Measurements from ENCODE around the gene MCTP2.
"Not testable (repeated sequence)": the region's sequence is repeated elsewhere in the genome, so short reads cannot be mapped to it uniquely, and the experiment has no call there.

Gene MCTP2

DNA sequence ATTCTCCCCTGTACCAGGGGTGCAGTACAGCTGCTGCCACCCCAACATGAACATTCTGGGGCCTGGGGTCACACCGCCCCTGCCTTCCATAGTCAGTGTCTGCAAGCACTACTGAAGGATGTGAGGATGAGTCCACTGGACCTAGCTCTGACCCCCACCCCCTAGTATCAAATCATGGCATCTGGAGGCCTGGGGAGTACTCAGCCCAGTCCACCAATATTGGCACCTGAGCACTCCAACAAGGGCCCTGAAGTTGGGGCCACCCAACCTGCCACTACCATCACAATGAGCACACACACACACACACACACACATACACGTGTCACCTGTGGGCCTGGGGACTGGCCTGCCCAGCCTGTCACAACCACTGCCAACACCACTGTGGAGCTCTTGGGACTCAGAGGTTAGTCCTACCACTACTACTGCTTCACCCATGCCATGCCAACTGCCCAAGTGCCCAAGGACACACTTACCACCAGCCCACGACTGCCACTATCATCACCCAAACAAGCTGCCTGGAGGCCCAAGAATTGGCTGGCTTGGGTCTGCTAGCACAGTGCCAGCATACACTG is 253.9 kb downstream of the MCTP2 start:
- TF ChIP-seq POLR2A (IDR thresholded peaks at IDR 0.05; ENCODE audit: low read depth, low read length), result no peak
- TF ChIP-seq TAF1 (IDR thresholded peaks at IDR 0.05; ENCODE audit: borderline replicate concordance, low read depth, low read length), result no peak
- no peak for TF ChIP-seq POLR2AphosphoS5 (IDR thresholded peaks at IDR 0.05; ENCODE audit: low read depth, low read length)
- no peak for DNase-seq (ENCODE audit: insufficient read length)
- no peak for FAIRE-seq

DNA sequence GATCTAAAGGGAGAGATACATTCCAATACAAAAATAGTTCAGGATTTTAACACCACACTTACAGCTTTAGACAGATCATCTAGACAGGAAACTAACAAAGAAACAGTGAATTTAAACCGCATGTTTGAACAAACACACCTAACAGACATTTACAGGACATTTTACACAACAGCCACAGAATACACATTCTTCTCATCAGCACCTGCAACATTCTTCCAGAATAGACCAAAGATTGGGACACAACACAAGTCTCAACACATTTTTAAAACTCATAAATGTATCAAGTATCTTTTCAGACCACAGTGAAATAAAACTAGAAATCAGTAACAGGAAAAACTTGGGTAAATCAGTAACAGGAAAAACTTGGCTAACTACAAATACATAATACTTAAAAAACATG is 256.3 kb downstream of the MCTP2 start:
- no peak for FAIRE-seq
- TF ChIP-seq POLR2AphosphoS5 (IDR thresholded peaks at IDR 0.05; ENCODE audit: low read depth, low read length) (no peak), POLR2A (IDR thresholded peaks at IDR 0.05; ENCODE audit: low read depth, low read length) (no peak), TAF1 (IDR thresholded peaks at IDR 0.05; ENCODE audit: borderline replicate concordance, low read depth, low read length) (no peak)
- DNase-seq (ENCODE audit: insufficient read length), result no peak

DNA sequence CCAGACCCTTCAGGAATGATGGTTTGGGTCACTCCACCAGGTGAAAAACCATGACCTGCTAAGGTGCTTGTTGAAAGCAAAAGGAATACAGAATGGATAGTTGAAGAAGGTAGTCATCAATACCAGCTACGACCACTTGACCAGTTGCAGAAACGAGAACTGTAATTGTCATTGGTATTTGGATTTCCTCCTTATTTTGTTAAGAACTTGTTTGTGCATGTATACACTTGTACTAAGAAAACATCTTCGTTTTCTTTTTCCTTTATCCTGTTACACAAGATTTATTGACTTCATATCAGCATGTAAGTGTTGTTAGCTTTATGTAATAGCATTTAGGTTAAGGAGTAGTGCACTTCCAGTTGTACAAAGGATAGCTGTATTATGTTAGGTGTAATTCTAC is 261.8 kb downstream of the MCTP2 start:
- no peak for DNase-seq (ENCODE audit: insufficient read length)
- FAIRE-seq, result no peak
- no peak for TF ChIP-seq TAF1 (IDR thresholded peaks at IDR 0.05; ENCODE audit: borderline replicate concordance, low read depth, low read length)
- TF ChIP-seq POLR2AphosphoS5 (IDR thresholded peaks at IDR 0.05; ENCODE audit: low read depth, low read length), result no peak
- TF ChIP-seq POLR2A (IDR thresholded peaks at IDR 0.05; ENCODE audit: low read depth, low read length), result no peak

DNA sequence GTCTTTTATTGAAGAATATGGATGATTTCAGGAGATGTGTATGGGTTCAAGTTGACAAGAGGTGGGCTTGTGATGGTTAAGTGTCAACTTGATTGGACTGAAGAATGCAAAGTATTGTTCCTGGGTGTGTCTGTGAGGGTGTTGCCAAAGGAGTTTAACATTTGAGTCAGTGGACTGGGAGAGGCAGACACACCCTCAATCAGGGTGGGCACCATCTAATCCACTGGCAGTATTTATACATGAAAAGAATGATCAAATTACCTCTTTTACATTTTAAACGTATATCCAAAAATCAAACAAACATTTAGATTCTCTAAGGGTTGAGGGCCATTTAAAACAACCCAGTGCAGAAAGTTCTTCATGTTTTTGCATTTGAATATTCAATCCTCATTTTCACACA is 262.2 kb downstream of the MCTP2 start:
- not testable (repeated sequence) for DNase-seq (ENCODE audit: insufficient read length); FAIRE-seq

DNA sequence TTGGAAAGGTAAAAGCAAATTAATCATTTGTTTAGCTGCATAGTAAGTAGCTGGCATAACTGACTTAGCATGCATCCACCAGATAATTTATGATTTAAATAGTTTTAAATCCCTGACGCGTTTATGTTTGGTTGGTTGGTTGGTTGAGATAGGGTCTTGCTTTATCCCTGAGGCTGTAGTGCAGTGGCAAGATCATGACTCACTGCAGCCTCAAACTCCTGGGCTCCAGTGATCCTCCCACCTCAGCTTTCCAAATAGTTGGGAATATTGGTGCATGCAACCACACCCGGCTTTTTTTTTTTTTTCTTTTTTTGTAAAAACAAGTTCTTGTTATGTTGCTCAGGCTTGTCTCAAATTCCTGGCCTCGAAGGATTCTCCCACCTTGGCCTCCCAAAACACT is 263.4 kb downstream of the MCTP2 start:
- no peak for FAIRE-seq
- no peak for TF ChIP-seq TAF1 (IDR thresholded peaks at IDR 0.05; ENCODE audit: borderline replicate concordance, low read depth, low read length)
- TF ChIP-seq POLR2A (IDR thresholded peaks at IDR 0.05; ENCODE audit: low read depth, low read length), result no peak
- TF ChIP-seq POLR2AphosphoS5 (IDR thresholded peaks at IDR 0.05; ENCODE audit: low read depth, low read length), result no peak
- no peak for DNase-seq (ENCODE audit: insufficient read length)

DNA sequence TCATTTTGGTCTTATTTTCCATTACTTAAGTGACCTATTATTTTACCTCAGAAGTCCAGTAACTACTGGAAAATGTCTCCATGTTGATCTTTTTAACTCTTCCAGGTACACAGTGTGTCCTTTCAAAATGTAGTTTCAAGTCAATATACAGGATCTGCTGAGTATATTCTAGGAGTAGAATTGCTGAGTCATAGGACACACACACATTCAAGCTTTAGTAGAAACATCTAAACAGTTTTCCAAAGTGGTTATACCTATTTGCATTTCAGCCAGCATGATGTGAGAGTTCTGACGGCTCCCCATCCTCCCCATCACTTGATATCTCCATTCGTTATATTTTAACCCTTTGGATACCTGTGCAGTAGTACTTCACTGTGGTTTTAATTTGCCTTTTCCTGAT is 271.9 kb downstream of the MCTP2 start:
- FAIRE-seq, result no peak
- no peak for TF ChIP-seq POLR2A (IDR thresholded peaks at IDR 0.05; ENCODE audit: low read depth, low read length)
- TF ChIP-seq TAF1 (IDR thresholded peaks at IDR 0.05; ENCODE audit: borderline replicate concordance, low read depth, low read length), result no peak
- TF ChIP-seq POLR2AphosphoS5 (IDR thresholded peaks at IDR 0.05; ENCODE audit: low read depth, low read length), result no peak
- DNase-seq (ENCODE audit: insufficient read length), result no peak

DNA sequence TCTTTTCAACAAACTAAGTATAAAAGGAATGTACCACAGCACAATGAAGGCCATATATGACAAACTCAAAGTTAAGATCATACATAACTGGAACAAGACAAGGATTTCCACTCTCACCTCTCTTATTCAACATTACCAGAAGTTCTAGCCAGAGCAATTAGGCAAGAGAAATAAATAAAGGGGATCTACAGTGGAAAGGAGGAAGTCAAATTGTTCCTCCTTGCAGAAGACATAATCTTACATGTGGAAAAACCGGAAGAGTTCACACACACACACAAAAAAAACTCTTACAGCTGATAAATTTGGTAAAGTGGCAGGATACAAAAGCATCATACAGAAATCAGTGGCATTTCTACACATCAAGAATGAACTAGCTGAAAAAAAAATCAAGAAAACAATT is 277.9 kb downstream of the MCTP2 start:
- FAIRE-seq (no peak), DNase-seq (ENCODE audit: insufficient read length) (no peak)
- TF ChIP-seq POLR2AphosphoS5 (IDR thresholded peaks at IDR 0.05; ENCODE audit: low read depth, low read length) (no peak), TAF1 (IDR thresholded peaks at IDR 0.05; ENCODE audit: borderline replicate concordance, low read depth, low read length) (no peak), POLR2A (IDR thresholded peaks at IDR 0.05; ENCODE audit: low read depth, low read length) (no peak)

GRCh38 chr15:94522125-94522524 is 290.8 kb downstream of the MCTP2 start:
- TF ChIP-seq TAF1 (IDR thresholded peaks at IDR 0.05; ENCODE audit: borderline replicate concordance, low read depth, low read length), result no peak
- no peak for TF ChIP-seq POLR2AphosphoS5 (IDR thresholded peaks at IDR 0.05; ENCODE audit: low read depth, low read length)
- TF ChIP-seq POLR2A (IDR thresholded peaks at IDR 0.05; ENCODE audit: low read depth, low read length), result no peak
- no peak for DNase-seq (ENCODE audit: insufficient read length)
- FAIRE-seq, result no peak

DNA sequence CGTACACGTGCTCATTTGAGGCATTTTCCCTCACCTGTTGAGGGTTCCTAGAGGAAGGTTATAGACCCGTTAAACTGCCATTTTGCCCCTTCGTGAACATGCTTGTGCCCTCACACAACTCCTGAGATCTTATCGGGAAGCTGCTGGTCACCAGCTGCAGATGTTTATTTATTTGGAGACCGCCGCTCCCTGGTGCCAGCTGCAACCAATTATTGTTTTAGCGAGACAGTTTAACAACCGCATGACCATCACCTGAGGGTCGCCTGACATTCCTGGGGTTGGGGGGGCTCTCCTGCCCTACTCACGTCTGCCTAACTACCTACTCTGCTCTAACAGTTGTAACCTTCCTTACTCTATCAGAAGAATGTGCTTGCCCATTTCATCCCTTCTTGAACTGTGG is 292.5 kb downstream of the MCTP2 start:
- DNase-seq (ENCODE audit: insufficient read length) (no peak), FAIRE-seq (no peak)
- TF ChIP-seq POLR2A (IDR thresholded peaks at IDR 0.05; ENCODE audit: low read depth, low read length) (no peak), POLR2AphosphoS5 (IDR thresholded peaks at IDR 0.05; ENCODE audit: low read depth, low read length) (no peak), TAF1 (IDR thresholded peaks at IDR 0.05; ENCODE audit: borderline replicate concordance, low read depth, low read length) (no peak)

DNA sequence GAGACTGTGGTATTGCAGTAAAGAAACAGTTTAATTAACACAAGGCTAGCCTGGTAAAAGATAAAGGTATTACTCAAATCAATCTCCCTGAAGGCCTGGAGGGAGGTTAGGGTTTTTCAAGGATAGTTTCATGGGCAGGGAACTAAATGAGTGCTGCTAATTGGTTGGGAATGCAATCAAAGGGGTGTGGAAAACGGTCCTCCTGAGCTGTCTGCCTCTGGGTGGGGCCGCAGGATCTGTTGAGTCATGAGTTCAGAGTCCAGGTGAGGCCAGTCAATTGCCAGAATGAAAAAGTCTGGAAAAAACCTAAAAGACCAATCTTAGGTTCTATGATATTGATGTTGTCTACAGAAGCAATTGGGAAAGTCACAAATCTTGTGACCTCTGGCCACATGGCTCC is 293.2 kb downstream of the MCTP2 start:
- DNase-seq (ENCODE audit: insufficient read length), result no peak
- TF ChIP-seq POLR2A (IDR thresholded peaks at IDR 0.05; ENCODE audit: low read depth, low read length) (no peak), POLR2AphosphoS5 (IDR thresholded peaks at IDR 0.05; ENCODE audit: low read depth, low read length) (no peak), TAF1 (IDR thresholded peaks at IDR 0.05; ENCODE audit: borderline replicate concordance, low read depth, low read length) (no peak)
- no peak for FAIRE-seq

- no peak for DNase-seq (ENCODE audit: insufficient read length)
- no peak for TF ChIP-seq POLR2AphosphoS5 (IDR thresholded peaks at IDR 0.05; ENCODE audit: low read depth, low read length)
- TF ChIP-seq POLR2A (IDR thresholded peaks at IDR 0.05; ENCODE audit: low read depth, low read length), result no peak
- no peak for TF ChIP-seq TAF1 (IDR thresholded peaks at IDR 0.05; ENCODE audit: borderline replicate concordance, low read depth, low read length)
Measured at GRCh38 chr15:94526071-94526689, 294.8 kb downstream of the MCTP2 start.

GRCh38 chr15:94532226-94532625 is 300.9 kb downstream of the MCTP2 start:
- DNase-seq (ENCODE audit: insufficient read length) (no peak), FAIRE-seq (no peak)
- TF ChIP-seq POLR2AphosphoS5 (IDR thresholded peaks at IDR 0.05; ENCODE audit: low read depth, low read length), result no peak
- no peak for TF ChIP-seq POLR2A (IDR thresholded peaks at IDR 0.05; ENCODE audit: low read depth, low read length)
- TF ChIP-seq TAF1 (IDR thresholded peaks at IDR 0.05; ENCODE audit: borderline replicate concordance, low read depth, low read length), result no peak

More at GRCh38 chr15:94526071-94526689, 294.8 kb downstream of the MCTP2 start:
- no peak for FAIRE-seq

Data from GM12892 (cell line).